ENCODE data around the gene LIMD2.

Gene LIMD2

GRCh38 chr17:63699638-63700527 lies at the start of gene LIMD2:
LIMD2 (minus strand) TSS chr17:63700125; CDS start chr17:63699298, 827 bp downstream.
- no peaks in the 10 kb centered on the region for H4K20me1 ChIP-seq (ENCODE audit: insufficient read depth)
- H3K4me3 ChIP-seq (IDR thresholded peaks at IDR 0.05; ENCODE audit: insufficient read depth, low read depth, low read length), result no peak within 1 kb of the TSS
- peak within 1 kb of the TSS; percentile 83 for H3K9ac ChIP-seq
- H3K4me2 ChIP-seq, result peak within 1 kb of the TSS; percentile 82
- TF ChIP-seq, protein P1, sequence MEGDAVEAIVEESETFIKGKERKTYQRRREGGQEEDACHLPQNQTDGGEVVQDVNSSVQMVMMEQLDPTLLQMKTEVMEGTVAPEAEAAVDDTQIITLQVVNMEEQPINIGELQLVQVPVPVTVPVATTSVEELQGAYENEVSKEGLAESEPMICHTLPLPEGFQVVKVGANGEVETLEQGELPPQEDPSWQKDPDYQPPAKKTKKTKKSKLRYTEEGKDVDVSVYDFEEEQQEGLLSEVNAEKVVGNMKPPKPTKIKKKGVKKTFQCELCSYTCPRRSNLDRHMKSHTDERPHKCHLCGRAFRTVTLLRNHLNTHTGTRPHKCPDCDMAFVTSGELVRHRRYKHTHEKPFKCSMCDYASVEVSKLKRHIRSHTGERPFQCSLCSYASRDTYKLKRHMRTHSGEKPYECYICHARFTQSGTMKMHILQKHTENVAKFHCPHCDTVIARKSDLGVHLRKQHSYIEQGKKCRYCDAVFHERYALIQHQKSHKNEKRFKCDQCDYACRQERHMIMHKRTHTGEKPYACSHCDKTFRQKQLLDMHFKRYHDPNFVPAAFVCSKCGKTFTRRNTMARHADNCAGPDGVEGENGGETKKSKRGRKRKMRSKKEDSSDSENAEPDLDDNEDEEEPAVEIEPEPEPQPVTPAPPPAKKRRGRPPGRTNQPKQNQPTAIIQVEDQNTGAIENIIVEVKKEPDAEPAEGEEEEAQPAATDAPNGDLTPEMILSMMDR (conservative IDR thresholded peaks at IDR 0.05; ENCODE audit: low read depth, low read length), result no peak
- H3K4me1 ChIP-seq (ENCODE audit: low read depth, poor library complexity, severe bottlenecking), result peaks cover 36% of the 10 kb centered on the region
- no peaks in the 10 kb centered on the region for H3K27me3 ChIP-seq (ENCODE audit: insufficient read depth, low read depth)
- H3K27ac ChIP-seq, result peak within 1 kb of the TSS; percentile 67
- H2AFZ ChIP-seq (ENCODE audit: low read depth), result peak within 1 kb of the TSS; percentile 64; the same call in 1 of the 2 replicates
- H3K36me3 ChIP-seq (ENCODE audit: insufficient read depth), result no peaks in the 10 kb centered on the region
- peaks cover 7% of the 10 kb centered on the region for H3K79me2 ChIP-seq (ENCODE audit: insufficient read depth, low read depth)

- H3K79me2 ChIP-seq (ENCODE audit: insufficient read depth, low read depth), result peaks cover 9% of the 10 kb centered on the region; the same call in 1 of the 2 replicates
- peaks cover under 1% of the 10 kb centered on the region; the same call in 1 of the 2 replicates for H3K36me3 ChIP-seq (ENCODE audit: insufficient read depth)
- H4K20me1 ChIP-seq (ENCODE audit: insufficient read depth), result no peaks in the 10 kb centered on the region
- no peaks in the 10 kb centered on the region for H3K27me3 ChIP-seq (ENCODE audit: insufficient read depth, low read depth)
- peak within 1 kb of the TSS; percentile 88 for H3K4me2 ChIP-seq
- peak within 1 kb of the TSS; percentile 88 for H3K9ac ChIP-seq
- H3K4me3 ChIP-seq (IDR thresholded peaks at IDR 0.05; ENCODE audit: insufficient read depth, low read depth, low read length), result no peak within 1 kb of the TSS
- H3K27ac ChIP-seq, result peak within 1 kb of the TSS; percentile 91
- H3K4me1 ChIP-seq (ENCODE audit: low read depth, poor library complexity, severe bottlenecking), result peaks cover 17% of the 10 kb centered on the region
- peak within 1 kb of the TSS; percentile 81 for H2AFZ ChIP-seq (ENCODE audit: low read depth)
- TF ChIP-seq, protein P1 (conservative IDR thresholded peaks at IDR 0.05; ENCODE audit: low read depth, low read length), result no peak
These were observed 41.7 kb upstream of the LIMD2 start, which contains the start of gene STRADA for GRCh38 chr17:63741408-63742173. STRADA (minus strand) TSS chr17:63741799; CDS start chr17:63728369, 13,430 bp downstream.

DNA sequence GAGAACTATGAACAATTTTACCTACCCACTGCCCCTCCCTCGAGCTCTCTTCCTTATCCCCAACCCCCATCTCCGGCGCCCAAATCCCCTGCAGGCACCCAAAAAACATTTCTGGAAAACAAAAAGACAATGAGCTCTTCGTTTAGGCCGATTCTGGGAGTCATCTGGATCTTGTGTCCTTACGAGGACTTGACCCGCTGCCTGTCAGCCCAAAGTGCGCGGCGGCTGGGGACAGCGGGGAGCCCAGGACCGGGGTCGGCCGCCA lies 41.1 kb upstream of the LIMD2 start:
- Histone ChIP-seq H3K27ac (peak overlapping the region; percentile 91), H2AFZ (ENCODE audit: low read depth) (peak overlapping the region; percentile 81)

DNA sequence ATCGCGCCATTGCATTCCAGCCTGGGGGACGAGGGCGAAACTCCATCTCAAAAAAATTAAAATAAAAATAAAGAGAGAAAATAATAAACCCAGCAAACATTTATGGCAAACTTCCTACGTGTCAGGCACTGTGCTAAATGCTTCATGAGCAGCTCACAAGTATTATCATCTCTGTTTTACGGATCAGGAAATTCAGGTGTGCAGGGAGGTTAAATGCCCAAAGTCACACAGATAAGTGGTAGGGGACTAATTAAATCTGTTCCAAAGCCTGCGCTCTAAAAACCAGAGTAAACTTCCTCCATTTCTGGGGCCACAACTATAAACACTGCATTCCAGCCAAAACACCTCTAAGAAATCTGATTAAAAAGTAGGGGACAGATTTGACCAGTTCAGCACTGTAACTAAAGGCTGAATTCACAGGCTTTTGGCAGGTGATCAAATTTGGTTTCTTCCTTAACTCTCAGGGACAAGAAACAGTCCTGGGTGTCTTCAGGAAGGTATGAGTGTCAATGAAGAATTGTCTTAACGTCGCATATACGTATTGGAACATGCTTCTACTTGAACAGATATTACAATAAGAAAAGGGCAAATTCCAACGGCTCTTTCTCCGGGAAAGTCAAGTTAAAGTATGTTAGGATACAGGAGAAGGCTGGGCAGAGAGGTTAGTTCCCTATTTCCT lies 40.7 kb upstream of the LIMD2 start:
- Histone ChIP-seq H3K4me3 (IDR thresholded peaks at IDR 0.05; ENCODE audit: insufficient read depth, low read depth, low read length) (no peak overlapping the region), H2AFZ (ENCODE audit: low read depth) (peak overlapping the region; percentile 81), H3K27me3 (ENCODE audit: insufficient read depth, low read depth) (no peaks in the 10 kb centered on the region), H3K79me2 (ENCODE audit: insufficient read depth, low read depth) (peaks cover 9% of the 10 kb centered on the region; the same call in 1 of the 2 replicates), H3K4me1 (ENCODE audit: low read depth, poor library complexity, severe bottlenecking) (peaks cover 17% of the 10 kb centered on the region), H4K20me1 (ENCODE audit: insufficient read depth) (no peaks in the 10 kb centered on the region), H3K36me3 (ENCODE audit: insufficient read depth) (no peaks in the 10 kb centered on the region), H3K4me2 (peak overlapping the region; percentile 58), H3K27ac (peak overlapping the region; percentile 91), H3K9ac (peak overlapping the region; percentile 88)
- TF ChIP-seq, protein P1 (conservative IDR thresholded peaks at IDR 0.05; ENCODE audit: low read depth, low read length), result no peak

More for the DNA sequence above, 41.1 kb upstream of the LIMD2 start:
- Histone ChIP-seq H3K36me3 (ENCODE audit: insufficient read depth) (no peaks in the 10 kb centered on the region), H3K79me2 (ENCODE audit: insufficient read depth, low read depth) (peaks cover 9% of the 10 kb centered on the region; the same call in 1 of the 2 replicates), H3K27me3 (ENCODE audit: insufficient read depth, low read depth) (no peaks in the 10 kb centered on the region), H3K9ac (peak overlapping the region; percentile 88), H3K4me1 (ENCODE audit: low read depth, poor library complexity, severe bottlenecking) (peaks cover 17% of the 10 kb centered on the region), H4K20me1 (ENCODE audit: insufficient read depth) (no peaks in the 10 kb centered on the region), H3K4me3 (IDR thresholded peaks at IDR 0.05; ENCODE audit: insufficient read depth, low read depth, low read length) (no peak overlapping the region), H3K4me2 (peak overlapping the region; percentile 58)
- TF ChIP-seq, protein P1 (conservative IDR thresholded peaks at IDR 0.05; ENCODE audit: low read depth, low read length), result no peak
